GM18867 (cell line): ENCODE results near the gene GRB10.
"Not testable (repeated sequence)": the region's sequence is repeated elsewhere in the genome, so short reads cannot be mapped to it uniquely, and the experiment has no call there.

Experiments used
- ATAC-seq: cut with Tn5 transposase; IDR thresholded peaks from one replicate; pipeline ENCODE4 v1.9.1; 2021; ENCODE audit warnings: mild to moderate bottlenecking, moderate library complexity; ENCODE audit not compliant: unreplicated experiment

Gene GRB10

DNA sequence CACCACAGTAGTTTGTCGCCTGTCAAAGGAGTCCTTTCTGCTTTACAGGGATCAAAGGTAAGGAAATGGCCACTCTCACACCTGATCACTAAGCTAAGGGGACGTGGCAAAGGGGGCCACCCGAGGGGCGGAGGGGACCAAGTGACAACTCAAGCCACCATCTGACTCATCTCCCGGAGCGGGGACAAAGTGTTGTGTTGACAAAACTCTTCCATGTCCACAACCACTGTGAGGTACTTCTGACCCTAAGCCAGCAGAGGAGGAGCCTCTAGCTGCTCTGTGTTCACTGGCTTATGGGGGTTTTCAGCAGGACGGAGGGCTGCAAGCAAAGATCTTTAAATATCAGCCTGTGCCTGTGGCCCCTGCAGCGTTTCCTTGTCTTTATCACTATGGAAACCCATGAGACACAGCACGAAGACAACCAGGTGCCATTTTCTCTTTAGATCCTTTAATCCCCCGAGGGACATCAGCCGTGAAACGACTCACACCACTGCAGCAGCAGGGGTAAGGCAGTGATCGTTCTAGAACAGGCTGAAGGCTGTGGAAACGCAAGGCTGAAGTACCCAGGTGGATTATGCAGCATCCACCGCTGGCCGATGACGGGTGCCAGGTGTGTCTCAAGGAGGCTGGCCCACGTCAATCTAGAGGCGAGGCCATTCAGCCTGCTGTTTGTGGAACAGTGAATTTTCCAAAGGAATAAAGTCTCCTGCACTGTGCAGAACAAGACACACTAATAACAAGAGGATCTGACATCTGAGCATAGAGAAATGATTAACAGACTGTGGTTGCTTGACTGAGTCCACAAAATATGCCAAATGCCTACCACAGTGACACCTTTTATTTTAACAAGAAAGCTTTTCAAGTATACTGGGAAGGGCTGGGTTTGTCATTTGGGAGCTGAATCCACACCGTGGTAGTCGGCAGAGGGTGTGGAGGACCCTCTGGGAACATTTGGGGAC, 190.9 kb downstream of the GRB10 start:
- ATAC-seq = peak; percentile 51

DNA sequence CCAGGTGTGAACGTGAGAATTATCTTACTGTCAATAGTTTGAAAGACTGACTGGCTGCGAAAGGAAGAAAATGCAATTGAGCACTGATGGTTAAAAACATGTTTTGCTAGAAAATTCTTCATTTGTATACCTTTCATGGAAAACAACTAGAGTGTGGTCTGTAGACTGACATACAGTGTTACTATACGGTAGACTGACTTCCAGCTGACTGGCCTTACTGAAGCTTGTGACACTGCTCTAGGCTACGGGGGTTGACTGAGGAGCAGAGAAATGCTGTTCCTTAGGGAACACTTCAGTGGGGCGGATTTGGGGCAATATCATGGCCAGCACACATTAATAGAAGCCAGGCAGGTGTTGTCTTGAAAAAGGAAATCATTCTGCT, 191.6 kb downstream of the GRB10 start:
- no peak for ATAC-seq

DNA sequence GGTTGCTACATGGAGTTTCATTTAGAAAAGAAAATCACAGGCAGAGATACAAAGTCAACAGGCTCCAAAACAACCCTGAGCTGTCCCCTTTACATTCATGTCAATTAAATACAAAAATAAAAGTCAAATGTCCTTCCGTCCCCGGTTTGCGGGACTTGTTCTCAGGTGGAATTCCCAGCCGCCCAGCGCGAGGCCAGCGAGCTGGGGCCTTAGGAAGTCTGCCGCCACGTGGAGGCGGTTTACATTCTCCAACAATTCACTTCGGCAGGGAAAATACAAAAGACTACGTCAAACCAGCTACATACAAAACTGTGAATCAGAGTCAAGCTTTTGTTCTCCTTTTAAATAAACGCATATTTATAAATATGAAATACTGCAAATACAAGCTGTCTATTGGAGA, 192.2 kb downstream of the GRB10 start:
- ATAC-seq = no peak

DNA sequence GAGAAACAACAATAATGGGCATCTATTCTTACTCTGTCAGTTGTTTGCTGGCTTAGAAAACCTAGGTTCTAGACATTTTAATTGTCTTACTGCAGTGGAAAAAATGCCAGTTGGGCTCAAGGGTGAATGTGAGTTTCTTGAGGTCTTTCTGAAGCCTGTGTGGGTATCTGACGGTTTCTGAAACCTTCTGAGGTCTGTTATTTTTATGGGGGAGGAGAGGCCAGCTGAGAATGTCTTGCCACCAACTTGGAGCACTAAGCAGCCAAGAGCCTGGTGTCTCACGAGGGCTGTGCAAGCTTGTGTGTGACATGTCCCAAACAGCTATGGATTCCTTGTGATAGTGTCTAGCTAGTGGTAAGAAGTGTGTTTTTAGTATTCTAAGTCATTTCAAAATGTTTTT, 193.3 kb downstream of the GRB10 start:
- ATAC-seq = no peak

DNA sequence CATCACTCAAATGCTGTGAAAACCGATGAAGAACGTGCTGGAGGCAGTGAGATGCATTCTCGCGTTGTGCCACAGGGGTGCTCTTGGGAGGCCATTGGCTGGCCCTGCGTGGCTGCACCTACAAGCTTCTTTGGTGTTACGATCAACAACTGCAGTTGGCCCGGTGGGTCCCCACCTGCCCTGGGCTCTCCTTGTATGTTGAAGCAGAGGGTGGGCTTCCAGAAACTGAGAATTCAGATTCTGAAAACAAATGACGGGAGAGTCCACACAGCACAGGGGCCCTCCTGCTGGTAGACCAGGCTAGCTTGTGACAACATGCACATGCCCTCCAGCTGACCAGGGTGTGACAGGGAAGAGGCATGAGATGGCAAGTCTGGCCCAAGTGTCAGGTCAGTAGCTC, 193.8 kb downstream of the GRB10 start:
- no peak for ATAC-seq

DNA sequence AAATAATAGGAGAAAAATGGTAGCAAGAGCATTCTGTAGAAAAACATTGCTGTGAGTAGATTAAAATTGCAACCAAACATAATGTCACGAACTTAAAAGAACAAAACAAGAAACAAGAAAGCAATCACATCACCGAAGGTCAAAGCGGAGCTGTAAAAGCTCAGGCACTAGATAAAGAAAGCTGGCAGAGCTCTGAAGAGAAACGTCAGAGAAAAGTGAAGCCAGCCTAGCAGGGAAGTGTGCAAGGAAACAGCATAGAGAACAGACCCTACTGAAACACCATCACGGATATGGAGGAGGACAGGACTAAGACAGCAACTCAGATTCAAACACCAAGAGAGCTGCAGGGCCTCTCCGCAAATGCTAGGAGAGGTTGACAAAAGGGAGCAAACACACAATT, 195.0 kb downstream of the GRB10 start:
- ATAC-seq = no peak

DNA sequence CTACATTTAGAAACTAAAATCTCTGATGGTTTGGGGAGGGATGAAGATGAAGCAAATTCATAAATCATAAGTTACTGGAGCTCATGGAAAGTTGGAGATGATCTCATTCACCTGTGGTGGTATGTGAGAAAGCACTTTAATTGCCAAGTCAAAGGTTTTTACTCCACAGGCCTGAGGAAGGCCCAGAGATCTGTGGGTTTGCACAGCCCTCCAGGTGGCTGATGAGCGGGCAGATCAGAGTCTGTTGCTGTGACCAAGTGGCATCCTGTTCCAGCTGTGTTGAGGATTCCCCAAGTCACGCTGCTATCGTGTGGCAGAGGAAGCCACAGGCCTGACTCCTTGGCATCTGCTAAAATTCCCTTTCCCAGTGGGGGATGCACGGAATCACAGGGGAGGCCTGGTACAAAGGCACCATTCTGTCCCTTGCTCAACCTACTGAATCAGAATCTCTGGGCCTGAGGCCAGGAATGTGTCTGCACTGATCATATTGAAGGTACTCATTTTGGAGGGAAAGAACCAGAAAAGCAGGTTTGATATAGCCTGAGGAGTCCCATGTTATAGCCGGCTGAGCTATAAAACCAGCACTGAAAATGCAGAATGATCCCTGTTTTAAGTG, 197.8 kb downstream of the GRB10 start:
- no peak for ATAC-seq

DNA sequence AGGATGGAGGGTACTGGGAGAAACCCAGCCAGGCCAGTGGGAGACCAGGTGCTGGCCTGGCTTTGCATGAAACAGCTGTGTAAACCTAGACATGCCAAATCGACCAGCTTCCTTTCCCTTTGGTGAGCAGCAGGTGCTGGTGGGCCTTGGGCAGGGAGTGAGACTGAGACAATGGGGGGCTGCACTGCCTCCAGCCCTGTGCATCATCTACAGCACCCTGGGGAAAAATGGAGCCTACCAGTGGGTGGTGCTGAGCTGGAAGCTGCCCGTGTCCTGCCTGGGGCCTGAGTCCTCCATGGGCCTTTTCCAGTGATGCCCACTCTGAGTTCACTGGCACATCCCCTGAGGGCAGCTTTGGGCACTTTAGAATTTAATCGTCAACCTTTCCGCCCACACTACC, 198.3 kb downstream of the GRB10 start:
- ATAC-seq = no peak

DNA sequence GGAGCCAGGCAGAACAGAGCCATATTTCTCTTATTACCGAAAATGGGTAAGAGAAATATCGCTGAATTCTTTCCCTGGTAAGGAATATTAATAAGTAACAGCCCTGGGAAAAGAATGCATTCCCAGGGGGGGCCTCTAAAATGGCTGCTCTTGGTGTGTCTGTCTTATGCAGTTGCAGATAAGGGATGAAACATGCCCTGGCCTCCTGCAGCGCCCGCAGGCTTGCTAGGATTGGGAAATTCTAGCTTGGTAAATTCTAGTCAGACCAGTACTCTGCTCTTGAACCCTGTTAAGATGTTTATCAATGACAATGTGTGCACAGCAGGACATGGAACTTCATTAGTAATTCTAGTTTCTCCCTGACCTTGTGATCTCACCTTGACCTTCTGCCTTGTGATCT, 199.4 kb downstream of the GRB10 start:
- not testable (repeated sequence) for ATAC-seq

DNA sequence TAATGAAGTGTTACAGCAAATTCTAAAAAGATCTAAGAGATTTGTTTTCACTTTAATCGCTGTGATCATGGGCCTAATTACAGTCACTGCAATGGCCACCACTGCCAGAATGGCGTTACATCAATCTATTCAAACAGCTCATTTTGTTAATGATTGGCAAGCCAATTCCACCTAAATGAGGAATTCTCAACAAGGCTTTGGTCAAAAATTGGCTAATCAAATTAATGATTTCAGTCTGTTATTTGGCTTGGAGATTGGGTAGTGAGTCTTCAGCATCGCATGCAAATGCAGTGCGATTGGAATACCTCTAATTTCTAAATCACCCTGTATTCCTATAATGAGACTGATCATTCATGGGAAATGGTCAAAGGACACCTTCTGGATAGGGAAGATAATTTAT, 200.4 kb downstream of the GRB10 start:
- ATAC-seq = not testable (repeated sequence)

DNA sequence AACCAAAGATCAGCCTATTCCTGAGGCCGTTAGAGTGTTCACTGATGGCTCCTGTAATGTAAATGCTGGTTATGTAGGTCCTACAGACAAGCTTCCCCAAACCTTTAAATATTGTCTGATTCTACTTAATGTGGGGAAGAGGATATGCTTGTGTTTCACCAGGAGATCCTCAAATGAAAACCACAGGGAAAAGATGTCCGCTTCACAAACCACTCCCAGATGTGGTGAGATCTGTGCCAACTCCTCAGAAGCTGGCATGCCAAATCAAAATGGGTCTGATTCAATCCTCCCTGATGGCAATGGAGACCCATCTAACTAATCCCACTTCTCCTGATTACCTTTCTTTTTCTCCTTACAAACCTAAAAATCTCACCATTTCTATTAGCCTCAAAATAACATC, 202.0 kb downstream of the GRB10 start:
- ATAC-seq = not testable (repeated sequence)

DNA sequence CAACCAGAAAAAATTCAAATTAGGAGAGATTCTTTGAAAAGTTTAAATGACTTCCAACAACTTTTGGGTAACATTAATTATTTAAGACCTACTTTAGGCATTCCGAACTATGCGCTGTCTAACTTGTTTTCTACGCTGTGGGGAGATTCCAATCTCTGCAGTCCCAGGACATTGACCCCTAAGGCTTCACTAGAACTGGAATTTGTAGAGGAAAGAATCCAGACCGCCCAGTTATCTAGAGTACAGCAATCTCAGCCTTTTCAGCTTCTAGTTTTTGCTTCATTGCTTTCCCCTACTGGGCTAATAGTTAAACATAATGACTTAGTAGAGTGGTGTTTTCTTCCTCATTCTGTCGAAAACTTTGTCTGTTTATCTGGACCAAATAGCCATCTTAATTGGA, 202.6 kb downstream of the GRB10 start:
- no peak for ATAC-seq

DNA sequence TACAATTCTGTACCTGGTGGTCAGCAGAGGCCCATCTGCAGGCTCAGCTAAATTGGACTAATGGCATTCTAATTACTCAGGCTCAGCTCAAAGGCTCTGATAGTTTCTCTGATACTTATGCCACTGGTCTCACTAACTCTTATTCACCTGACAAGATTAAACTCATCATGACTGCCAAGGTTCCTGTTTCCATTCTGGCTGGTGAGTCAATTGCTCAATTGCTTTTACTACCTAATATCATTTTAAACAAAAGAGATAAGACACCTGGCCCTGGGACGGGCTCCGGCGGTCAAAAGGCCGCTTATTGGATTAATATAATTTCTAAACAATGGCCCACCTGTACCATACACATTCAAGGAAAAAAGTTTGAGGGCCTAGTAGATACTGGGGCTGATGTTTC, 204.6 kb downstream of the GRB10 start:
- not testable (repeated sequence) for ATAC-seq

DNA sequence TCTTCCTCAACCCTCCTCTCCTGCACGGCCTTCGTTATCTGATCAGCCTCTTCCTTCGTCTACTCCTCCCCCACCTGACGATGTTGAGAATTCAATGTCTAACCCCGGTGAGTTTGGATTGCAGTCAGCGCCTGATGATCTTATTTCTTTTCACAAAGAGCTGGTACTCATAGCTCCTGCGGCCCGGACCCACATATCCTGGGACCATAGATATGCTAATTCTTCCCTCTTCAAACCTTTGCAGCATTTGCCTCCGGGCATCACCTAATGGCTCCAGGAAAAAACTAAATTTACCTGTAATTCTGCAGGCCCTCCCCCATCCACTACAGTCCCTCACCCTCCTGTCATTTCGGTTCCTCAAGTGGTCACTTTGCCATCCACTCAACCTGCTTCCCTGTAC, 205.1 kb downstream of the GRB10 start:
- no peak for ATAC-seq

DNA sequence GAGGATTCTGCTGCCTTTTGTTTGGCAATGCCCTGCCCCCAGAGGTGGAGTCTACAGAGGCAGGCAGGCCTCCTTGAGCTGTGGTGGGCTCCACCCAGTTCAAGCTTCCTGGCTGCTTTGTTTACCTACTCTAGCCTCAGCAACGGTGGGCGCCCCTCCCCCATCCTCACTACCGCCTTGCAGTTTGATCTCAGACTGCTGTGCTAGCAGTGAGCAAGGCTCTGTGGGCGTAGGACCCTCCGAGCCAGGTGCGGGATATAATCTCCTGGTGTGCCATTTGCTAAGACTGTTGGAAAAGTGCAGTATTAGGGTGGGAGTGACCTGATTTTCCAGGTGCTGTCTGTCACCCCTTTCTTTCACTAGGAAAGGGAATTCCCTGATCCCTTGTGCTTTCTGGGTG, 206.3 kb downstream of the GRB10 start:
- ATAC-seq = not testable (repeated sequence)

DNA sequence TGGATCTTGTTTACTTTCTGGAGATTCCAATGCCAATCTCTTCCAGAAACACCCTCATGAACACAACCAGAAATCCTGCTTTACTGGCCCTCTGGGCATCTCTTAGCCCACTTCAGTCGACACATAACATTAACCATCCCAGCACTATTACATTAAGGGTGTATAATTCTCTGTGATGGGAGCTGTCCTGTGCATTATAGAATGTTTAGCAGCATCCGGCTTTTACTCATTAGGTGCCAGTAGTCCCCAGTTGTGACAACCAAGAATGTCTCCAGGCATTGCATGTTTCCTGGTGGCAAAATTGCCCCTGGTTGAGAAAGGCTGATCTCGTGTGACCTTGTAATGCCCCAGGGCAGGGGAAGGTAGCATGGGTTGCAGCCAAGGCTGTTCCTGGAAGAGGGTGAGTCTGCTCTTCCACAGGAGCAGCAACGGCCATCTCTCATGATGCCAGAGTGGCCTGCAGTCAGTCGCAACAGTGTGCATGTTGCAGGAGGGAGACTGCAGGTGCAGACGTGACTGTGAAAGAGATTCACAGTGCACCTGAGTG, 214.9 kb downstream of the GRB10 start:
- ATAC-seq = no peak

DNA sequence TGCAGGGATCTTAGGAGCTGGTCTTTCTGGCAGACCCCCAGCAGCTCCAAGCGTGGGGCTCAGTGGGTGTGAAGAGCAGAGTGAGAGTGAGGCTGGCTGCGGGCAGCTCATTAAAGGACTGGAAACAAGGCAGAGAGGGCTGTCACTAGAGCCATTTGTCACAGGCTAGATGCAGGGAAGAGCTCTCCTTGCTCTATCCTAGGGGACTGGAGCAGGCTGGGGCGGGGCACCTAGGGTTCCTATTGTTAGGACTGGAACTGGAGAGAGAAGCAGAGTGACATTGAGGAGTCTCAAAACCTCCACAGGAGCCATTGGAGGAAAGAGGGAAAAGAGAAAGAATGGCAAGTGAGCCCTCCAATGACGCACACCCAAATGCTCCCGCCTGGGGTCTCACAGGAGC, 216.7 kb downstream of the GRB10 start:
- ATAC-seq = no peak

DNA sequence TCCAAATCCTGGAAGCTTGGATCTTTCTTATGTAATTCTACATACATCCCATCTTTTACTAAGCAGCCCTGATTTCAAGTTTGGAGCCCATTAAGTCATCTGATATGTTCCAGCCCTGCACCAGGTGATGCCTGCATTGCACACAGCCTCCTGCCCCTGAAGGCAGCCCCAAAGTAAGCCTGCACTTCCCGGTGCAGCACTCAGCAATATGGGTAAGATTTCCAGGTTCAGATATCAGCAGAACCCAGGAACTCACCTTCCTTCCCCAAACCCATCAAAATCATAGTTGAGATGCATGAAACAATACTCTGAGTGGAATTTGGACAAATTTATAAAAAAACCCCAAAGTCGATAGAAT, 217.2 kb downstream of the GRB10 start:
- ATAC-seq = no peak

DNA sequence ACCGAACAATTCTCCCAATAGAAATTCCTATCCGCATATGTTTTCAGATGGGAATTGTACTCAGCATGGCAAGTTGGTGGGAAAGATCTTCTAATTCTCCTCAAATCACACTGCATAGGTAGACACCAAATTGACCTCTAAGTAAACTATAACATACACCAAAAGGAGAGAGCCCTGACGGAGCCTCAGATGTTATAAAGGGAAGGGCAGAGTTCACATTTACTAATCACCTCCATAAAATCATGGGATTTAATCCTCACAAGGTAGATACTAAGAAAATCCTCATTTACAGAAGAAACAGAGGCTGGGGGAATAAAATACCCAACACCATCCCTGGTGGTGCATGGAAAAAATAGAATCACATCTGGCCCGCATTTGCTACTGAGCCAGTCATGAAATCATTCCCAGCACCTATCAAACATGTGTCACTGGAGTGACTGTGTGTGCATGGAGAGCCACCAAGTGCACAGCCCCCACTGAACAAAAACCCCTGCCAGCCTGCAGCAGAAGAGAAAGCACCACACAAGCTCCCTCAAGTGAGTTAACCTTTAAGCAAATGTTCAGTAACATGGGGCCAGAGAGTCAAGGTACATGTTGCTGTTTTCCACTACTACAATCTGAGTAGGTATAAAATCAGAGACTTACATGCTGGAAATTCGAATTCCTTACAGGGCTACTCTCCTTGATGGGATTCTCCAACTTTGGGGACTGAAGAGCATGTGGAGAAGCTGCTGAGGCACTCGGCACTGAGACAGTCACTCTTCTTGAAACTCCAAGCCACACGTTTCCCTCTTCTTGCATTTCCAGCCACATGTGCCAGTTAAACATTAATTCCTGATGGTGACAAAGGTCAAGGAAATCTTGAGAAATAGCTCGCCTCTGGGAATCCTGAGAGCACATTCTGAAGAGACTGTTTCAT, 217.8 kb downstream of the GRB10 start, which contains the start of gene DDC:
TSS of gene DDC (minus strand) at position 766 of the 919 bp plus-strand sequence. CDS start 21,320 bp downstream, outside the sequence.
- ATAC-seq = no peak

DNA sequence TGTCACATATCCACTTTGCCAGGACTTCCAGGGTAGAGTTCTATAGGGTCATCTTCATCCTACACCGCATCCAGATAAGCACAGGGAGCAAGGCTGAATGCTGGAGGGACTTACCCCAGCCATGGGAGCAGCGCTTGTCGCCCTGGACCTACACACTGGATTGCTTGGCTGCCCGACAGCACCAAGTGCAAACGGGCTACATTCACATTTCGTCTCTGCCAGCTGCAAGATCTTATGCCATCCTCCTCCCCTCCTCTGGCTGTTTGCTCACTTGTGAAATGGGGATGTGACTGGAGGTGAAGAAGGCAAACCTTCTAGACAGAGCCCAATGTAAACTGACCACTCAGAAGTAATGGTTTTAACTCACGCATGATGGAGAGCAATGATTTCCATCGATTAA, 218.5 kb downstream of the GRB10 start:
- ATAC-seq = no peak

DNA sequence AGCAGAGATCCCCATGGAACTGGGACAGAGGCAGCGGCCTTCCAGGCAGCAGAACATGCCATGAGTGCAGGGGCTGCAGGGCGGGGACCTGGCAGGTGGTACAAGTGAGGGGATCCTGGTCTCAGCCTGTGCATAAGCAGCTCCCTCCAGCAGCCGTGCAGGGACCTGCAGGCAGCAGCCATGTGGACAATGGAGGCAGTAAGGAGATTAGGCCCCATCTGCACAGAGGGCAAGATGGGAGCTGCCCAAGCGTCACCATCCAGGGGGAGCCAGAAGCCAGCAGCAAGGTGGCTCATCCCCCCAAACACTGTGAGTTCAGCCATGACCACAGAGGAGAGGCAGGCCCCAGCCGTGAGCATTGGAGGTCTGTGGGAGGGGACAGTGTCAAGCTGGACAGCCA, 220.6 kb downstream of the GRB10 start:
- ATAC-seq = no peak
